PC-3 (cell line): ENCODE results near the gene ARV1.

Experiments used
- CTCF ChIP-seq: fragments of 300-600 bp; sonication (generic); conservative IDR thresholded peaks from 2 replicates; pipeline ENCODE4 v1.5.1; 2017; ENCODE audit warnings: antibody characterized with exemption, low read depth, mild to moderate bottlenecking, low read length
- EZH2 ChIP-seq: fragments of 300-600 bp; sonication (generic); IDR thresholded peaks from one replicate; pipeline ENCODE4 v1.6.1; 2017; ENCODE audit warnings: antibody characterized with exemption, mild to moderate bottlenecking, low read length; ENCODE audit not compliant: unreplicated experiment

- TF ChIP-seq CTCF: no peak
- TF ChIP-seq EZH2: no peak
Observed at GRCh38 chr1:231041719-231042261, 62.9 kb downstream of the ARV1 start.
